Nephron (organoid): ENCODE results near the gene TULP1.

ENCODE experiments used
- H3K27ac Mint-ChIP-seq, 3 experiments: 2 replicates each; pipeline ENCODE4 v1.8.0; 2020; ENCODE audit warnings: mixed read lengths in 3 of 3, mild to moderate bottlenecking in 2 of 3, moderate library complexity in 1 of 3
- H3K27me3 Mint-ChIP-seq: 2 replicates; pipeline ENCODE4 v1.8.0; 2021; ENCODE audit warnings: low read depth, mild to moderate bottlenecking, moderate library complexity, mixed read lengths
- H3K36me3 Mint-ChIP-seq: 2 replicates; pipeline ENCODE4 v1.8.0; 2020; ENCODE audit warnings: low read depth, mixed read lengths
- H3K4me1 Mint-ChIP-seq: 2 replicates; pipeline ENCODE4 v1.8.0; 2020; ENCODE audit warnings: mixed read lengths
- H3K4me3 Mint-ChIP-seq, 3 experiments: 2 replicates each; pipeline ENCODE4 v1.8.0; 2020; ENCODE audit warnings: mild to moderate bottlenecking in 3 of 3, mixed read lengths in 3 of 3, moderate library complexity in 2 of 3
- H3K9me3 Mint-ChIP-seq: 2 replicates; pipeline ENCODE4 v1.8.0; 2020; ENCODE audit warnings: mixed read lengths
- TF ChIP-seq, protein P1 (sequence below), 3 experiments: fragments of 200-600 bp; sonication (generic); IDR thresholded peaks; one replicate each; pipeline ENCODE4 v1.5.0; 2021; ENCODE audit warnings: antibody characterized with exemption in 3 of 3; ENCODE audit not compliant: unreplicated experiment in 3 of 3

Gene TULP1

GRCh38 chr6:35494161-35494563 lies 18.5 kb downstream of the TULP1 start:
- peaks cover 63% of the 10 kb centered on the region for H3K4me1 Mint-ChIP-seq

GRCh38 chr6:35493307-35493983 lies 19.3 kb downstream of the TULP1 start:
- Mint-ChIP-seq H3K27ac (peak overlapping the region; percentile 87 to 94 (median 93)), H3K4me1 (peaks cover 63% of the 10 kb centered on the region), H3K9me3 (no peaks in the 10 kb centered on the region), H3K27me3 (no peaks in the 10 kb centered on the region), H3K4me3 (peak overlapping the region; percentile 60 to 80 (median 74)), H3K36me3 (no peaks in the 10 kb centered on the region)
- TF ChIP-seq, protein P1, sequence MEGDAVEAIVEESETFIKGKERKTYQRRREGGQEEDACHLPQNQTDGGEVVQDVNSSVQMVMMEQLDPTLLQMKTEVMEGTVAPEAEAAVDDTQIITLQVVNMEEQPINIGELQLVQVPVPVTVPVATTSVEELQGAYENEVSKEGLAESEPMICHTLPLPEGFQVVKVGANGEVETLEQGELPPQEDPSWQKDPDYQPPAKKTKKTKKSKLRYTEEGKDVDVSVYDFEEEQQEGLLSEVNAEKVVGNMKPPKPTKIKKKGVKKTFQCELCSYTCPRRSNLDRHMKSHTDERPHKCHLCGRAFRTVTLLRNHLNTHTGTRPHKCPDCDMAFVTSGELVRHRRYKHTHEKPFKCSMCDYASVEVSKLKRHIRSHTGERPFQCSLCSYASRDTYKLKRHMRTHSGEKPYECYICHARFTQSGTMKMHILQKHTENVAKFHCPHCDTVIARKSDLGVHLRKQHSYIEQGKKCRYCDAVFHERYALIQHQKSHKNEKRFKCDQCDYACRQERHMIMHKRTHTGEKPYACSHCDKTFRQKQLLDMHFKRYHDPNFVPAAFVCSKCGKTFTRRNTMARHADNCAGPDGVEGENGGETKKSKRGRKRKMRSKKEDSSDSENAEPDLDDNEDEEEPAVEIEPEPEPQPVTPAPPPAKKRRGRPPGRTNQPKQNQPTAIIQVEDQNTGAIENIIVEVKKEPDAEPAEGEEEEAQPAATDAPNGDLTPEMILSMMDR (IDR thresholded peaks at IDR 0.05; ENCODE audit: unreplicated experiment in 3 of 3), result no peak

More at GRCh38 chr6:35494161-35494563, 18.5 kb downstream of the TULP1 start:
- TF ChIP-seq, protein P1 (IDR thresholded peaks at IDR 0.05; ENCODE audit: unreplicated experiment in 3 of 3), result no peak
- H3K27me3 Mint-ChIP-seq, result no peaks in the 10 kb centered on the region
- H3K27ac Mint-ChIP-seq, result peak overlapping the region; percentile 87 to 94 (median 93)
- H3K4me3 Mint-ChIP-seq, result peak overlapping the region; percentile 60 to 80 (median 74)
- no peaks in the 10 kb centered on the region for H3K36me3 Mint-ChIP-seq
- no peaks in the 10 kb centered on the region for H3K9me3 Mint-ChIP-seq

DNA sequence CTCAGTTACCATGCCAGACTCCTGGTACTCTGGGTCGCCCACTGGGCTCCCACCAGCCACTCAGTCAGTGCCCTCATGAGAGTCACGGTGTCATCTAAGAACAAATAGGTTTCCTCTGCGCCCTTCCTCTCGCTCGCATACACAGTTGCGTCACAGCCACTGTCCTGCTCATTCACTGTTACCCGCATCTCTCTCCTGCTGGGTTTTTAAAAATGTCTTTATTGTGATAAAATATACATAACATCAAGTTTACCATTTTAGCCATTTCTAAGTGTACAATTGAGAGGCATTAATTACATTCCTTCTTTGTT lies 19.8 kb downstream of the TULP1 start:
- Mint-ChIP-seq H3K4me1 (peaks cover 66% of the 10 kb centered on the region), H3K36me3 (no peaks in the 10 kb centered on the region), H3K27me3 (no peaks in the 10 kb centered on the region), H3K4me3 (peak overlapping the region; percentile 60 to 80 (median 74)), H3K27ac (peak overlapping the region; percentile 87 to 94 (median 93)), H3K9me3 (no peaks in the 10 kb centered on the region)
- TF ChIP-seq, protein P1 (IDR thresholded peaks at IDR 0.05; ENCODE audit: unreplicated experiment in 3 of 3), result no peak

GRCh38 chr6:35492258-35492973 lies 20.3 kb downstream of the TULP1 start:
- Mint-ChIP-seq H3K9me3 (no peaks in the 10 kb centered on the region), H3K4me1 (peaks cover 71% of the 10 kb centered on the region), H3K4me3 (peak overlapping the region; percentile 73 to 80 (median 74)), H3K27ac (peak overlapping the region; percentile 87 to 94 (median 93)), H3K36me3 (no peaks in the 10 kb centered on the region), H3K27me3 (no peaks in the 10 kb centered on the region)
- TF ChIP-seq, protein P1 (IDR thresholded peaks at IDR 0.05; ENCODE audit: unreplicated experiment in 3 of 3), result no peak

DNA sequence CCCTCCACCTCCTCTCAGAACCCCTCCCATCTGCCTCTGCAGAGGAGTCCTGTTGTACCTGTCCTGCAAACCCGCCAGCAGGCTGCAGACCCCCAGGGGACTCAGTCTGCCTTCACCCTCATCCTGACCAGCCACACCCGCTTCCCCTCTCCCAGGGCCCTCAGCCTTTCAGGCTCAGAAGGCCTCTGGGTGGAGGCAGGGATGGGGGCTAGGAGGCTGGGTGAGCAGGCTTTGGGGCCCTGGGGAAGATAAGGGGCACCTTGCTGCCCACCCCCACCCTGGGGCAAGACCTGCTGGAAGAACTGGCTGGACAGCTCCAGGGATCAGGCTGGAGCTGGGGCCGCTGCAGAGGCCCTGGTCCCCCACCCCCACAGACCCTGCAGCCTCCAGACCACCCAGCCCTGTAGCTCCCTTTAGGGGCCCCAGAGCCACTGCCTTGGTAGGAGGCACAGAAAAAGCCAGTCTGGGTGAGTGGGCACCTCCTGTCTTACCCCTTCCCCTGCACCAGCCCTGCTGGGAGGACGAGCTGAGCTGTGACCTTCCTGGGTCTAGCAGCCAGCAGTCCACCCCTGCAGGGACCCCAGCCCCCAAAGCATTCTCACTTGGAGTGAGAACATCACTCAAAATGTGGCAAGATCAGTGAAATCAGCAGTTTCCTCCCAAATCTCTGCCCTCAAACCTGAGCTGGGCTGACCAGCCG lies 21.0 kb downstream of the TULP1 start:
- no peaks in the 10 kb centered on the region for H3K9me3 Mint-ChIP-seq
- peaks cover 75% of the 10 kb centered on the region for H3K4me1 Mint-ChIP-seq
- peak overlapping the region; percentile 79 to 85 (median 84) for H3K4me3 Mint-ChIP-seq
- no peaks in the 10 kb centered on the region for H3K36me3 Mint-ChIP-seq
- TF ChIP-seq, protein P1 (IDR thresholded peaks at IDR 0.05; ENCODE audit: unreplicated experiment in 3 of 3), result no peak
- H3K27ac Mint-ChIP-seq, result peak overlapping the region; percentile 96 to 99 (median 97)
- no peaks in the 10 kb centered on the region for H3K27me3 Mint-ChIP-seq
